Embryonic facial prominence (tissue), 1 donor: ENCODE results near the gene KEAP1.
"Not testable (repeated sequence)": the region's sequence is repeated elsewhere in the genome, so short reads cannot be mapped to it uniquely, and the experiment has no call there.

ENCODE experiments used
- DNase-seq: peaks from one replicate; pipeline ENCODE4 v3.0.0-alpha.2; 2016; ENCODE audit errors: extremely low spot score

Gene KEAP1

DNA sequence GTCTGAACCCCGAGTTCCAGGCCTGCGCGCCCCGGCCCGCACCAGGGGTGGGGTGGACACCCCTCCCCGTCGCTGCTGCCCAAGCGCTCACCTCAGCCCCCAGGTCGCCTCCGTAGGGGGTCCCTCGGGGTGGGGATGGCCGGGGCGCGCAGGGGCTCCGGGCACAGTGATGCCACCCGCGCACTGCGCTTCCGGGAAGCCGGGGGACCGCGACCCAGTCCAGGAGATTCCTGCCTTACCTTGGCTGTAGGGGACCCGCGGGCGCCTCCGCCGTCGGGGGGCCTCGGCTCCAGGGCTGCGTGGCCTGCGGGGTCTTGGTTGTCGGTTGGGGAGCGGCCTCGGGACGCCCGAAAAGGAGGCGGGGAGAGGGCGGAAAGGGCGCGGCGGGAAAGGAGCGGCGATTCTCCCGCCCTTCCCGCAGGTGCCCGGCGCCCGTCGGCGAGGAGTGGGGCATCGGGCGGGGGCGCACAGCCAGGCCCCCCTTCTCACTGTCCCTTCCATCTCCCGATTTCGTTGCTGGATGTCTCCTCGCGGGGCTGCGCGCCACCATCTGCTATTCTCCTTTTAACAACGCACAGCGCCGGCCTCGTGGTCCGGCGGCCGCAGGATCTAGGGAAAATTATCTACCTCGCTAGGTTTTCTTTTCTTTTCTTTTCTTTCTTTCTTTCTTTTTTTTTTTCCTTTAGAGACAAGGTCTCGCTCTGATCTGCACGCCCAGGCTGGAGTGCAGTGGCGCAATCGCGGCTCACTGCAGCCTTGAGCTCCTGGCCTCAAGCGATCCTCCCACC is at the start of gene KEAP1:
Gene KEAP1, minus strand, starts transcription at position 355 of the 788 bp plus-strand sequence. CDS start 3,323 bp downstream, outside the sequence.
- DNase-seq, result no peak

DNA sequence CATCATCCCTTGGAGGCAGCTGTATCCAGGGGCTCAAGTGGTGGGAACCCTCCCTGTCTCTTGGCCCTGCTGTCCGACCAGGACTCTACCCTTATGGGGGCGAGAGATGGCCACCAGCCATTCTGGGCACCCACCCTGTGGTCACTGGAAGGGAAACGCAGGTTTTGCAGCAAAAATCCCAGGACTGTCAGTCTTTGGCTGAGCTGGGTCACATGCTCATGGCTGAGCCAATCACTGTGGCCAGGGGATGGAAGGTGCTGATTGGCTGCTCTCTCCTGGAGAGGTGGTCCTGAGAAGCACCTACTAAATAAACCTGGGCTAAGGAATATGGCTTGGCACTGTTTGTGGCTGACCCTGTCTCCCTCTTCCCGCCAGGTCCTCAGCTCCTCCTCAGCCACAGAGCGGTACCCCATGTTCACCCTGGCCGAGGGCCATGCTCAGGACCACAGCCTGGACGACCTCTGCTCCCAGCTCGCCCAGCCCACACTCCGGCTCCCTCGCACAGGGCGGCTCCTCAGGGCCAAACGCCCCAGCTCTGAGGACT is 49.4 kb upstream of the KEAP1 start:
- DNase-seq, result no peak

DNA sequence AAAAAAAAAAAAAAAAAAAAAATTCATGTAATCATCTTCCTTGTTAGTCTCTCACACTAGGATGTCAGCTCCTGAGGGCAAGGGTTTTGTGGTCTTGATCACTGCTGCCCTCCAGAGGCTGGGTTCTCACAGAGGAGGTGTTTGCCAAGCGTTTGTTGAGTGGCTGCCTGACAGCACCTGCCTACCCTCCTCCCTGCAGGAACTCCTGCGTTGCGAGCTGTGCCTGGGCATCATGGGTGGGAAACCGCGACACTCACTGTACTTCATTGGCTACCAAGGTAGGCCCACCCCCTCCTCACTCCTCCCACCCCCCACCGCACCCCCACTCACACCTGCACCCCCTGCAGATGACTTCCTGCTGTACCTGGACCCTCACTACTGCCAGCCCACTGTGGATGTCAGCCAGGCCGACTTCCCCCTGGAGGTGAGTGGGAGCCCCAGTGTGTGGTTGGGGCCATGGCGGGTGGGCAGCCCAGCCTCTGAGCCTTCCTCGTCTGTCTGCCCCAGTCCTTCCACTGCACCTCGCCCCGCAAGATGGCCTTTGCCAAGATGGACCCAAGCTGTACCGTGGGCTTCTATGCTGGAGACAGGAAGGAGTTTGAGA is 48.6 kb upstream of the KEAP1 start:
- DNase-seq, result no peak

DNA sequence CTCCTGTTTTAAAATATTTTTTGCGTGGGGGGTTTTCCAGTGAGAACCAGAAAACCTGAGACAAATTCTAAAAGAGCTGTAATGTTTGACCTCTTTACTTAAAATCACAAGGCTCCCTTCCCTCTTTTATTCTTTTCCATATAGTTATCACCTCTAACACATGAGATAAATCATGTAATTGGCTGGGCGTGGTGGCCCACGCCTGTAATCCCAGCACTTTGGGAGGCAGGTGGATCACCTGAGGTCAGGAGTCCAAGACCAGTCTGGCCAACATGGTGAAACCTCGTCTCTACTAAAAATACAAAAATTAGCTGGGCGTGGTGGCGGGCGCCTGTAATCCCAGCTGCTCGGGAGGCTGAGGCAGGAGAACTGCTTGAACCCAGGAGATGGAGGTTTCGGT is 47.9 kb upstream of the KEAP1 start:
- not testable (repeated sequence) for DNase-seq

DNA sequence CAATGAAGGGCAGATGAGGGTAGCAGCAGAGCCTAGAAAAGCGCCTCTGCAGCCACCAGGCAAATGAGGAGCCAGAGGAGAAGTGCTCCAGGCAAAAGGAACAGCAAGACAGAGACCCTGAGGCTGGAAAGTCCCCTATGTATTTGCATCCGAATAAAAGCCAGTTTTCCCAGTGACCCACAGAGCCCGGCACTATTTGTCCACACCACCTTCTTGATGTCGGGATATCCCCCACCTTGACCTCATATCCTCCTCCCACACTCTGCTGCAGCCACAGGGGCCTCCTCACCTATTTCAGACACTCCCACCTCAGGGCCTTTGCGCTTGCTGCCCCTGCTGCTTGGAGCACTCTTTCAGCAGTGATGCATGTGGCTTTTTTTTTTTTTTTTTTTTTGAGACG is 47.2 kb upstream of the KEAP1 start:
- no peak for DNase-seq

DNA sequence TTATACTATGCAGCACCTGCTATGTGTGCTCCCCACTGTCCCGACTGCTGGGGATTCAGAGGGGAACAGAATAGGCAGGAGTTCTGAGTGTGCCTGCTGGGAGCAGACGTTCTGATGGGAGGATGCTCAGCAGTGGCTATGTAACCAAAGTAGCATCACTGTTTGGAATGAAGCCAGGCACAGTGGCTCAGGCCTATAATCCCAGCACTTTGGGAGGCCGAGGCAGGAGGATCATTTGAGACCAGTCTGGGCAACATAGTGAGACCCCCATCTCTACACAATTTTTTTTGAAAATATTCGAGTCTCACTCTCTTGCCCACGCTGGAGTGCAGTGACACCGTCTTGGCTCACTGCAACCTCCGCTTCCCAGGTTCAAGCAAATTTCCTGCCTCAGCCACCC is 46.6 kb upstream of the KEAP1 start:
- no peak for DNase-seq

DNA sequence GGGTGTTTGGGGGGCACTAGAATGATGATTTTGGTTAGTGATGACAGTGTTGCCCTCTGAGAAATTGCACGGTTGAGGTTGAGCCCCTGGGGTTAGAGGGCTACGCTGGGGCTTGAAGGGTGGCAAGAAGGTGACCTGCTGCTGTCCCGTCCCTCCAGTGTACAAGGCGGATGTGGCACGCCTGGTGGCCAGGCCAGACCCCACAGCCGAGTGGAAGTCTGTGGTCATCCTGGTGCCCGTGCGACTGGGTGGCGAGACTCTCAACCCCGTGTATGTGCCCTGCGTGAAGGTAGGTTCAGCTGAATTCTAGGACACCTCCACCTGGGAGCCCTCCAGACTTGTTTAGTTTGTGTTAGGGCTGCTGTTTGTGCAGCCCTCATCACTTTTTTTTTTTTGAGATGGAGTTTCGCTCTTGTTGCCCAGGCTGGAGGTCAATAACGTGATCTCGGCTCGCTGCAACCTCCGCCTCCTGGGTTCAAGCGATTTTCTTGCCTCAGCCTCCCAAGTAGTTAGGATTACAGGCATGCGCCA is 45.7 kb upstream of the KEAP1 start:
- no peak for DNase-seq

DNA sequence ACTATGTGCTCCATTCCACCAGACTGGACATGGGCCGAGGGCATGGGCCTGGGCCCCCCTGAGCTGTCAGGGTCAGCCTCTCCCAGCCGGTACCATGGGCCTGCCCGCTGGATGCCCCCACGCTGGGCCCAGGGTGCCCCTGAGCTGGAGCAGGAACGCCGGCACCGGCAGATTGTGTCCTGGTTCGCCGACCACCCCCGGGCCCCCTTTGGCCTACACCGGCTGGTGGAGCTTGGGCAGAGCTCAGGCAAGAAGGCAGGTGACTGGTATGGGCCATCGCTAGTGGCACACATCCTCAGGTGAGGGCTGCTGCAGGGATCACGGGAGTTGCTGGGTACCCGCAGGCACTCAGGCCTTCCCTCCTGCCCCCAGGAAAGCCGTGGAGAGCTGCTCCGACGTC is 43.7 kb upstream of the KEAP1 start:
- DNase-seq, result no peak

DNA sequence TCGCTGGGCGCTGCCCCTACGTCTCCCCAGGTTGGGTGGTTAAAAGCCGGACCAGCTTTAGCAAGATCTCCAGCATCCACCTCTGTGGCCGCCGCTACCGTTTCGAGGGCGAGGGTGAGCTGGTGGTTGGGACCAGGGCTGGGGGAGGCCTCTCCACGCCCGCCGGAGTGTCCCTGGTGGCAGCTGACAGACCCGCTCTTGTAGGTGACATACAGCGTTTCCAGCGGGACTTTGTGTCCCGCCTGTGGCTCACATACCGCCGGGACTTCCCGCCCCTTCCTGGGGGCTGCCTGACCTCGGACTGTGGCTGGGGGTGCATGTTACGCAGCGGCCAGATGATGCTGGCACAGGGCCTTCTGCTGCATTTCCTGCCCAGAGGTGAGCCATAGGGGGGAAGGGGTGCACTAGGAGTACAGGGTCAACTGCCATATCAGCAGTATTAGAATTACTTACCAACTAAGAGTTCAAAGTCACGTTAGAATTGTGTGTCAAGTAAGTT is 41.6 kb upstream of the KEAP1 start:
- DNase-seq, result no peak

DNA sequence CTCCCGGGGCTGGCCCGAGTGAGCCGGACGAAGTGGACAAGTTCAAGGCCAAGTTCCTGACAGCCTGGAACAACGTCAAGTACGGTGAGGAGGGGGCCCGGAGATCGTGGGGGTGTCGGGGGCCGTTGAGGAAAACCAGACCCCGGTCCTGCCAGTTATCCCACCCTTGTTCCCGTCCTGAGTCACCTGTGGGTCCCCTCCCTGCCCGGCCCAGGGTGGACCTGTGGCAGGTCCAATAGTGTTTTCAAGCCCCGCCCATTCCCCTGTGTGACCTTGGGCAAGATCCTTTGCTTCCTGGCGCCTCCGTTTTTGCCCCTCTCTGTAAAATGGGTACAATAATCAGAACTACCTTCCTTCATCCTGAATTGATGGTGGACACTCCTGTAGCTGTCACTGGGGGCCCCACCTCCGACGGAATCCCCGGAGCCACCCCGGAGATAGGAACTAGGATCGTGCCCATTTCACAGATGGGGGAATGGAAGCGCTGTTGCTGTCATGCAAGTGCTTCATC is 41.1 kb upstream of the KEAP1 start:
- no peak for DNase-seq

DNA sequence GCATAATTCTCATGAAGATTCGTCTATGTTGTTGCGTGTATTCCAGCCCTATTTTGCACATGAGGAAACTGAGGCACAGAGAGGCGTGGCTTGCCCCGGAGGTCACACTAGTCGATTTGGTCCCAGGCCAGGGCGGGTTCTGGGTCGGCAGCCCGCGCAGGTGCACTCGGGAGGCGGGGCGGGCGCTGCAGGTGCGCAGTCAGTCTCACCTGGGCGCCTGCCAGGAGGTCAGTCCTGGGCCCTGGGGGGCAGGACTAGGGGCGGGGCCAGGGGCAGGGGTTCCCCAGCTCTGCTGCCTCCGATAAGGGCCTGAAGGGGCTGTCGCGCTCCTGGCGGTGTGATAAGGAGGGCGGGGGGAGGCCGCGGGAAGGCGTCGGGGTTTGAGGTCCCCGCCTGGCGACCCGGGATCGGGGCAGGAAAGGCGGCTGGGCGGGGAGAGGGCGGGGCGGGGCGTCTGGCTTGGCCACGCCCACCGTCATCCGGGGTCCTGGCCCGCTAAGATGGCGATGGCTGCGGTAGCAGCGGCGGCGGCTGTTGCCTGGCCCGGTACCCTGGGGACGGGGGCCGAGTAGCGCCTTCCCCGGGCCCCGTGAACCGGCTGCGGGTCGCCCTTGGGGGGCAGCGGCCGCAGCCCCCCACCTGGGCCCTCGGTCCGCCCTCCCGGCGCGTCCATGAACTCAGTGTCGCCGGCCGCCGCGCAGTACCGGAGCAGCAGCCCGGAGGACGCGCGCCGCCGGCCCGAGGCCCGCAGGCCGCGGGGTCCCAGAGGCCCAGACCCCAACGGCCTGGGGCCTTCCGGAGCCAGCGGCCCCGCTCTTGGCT is 40.5 kb upstream of the KEAP1 start, which contains the start of gene ATG4D:
Gene ATG4D, plus strand, starts transcription at position 485 of the 822 bp plus-strand sequence. Its CDS starts 187 bp downstream, at position 672.
- DNase-seq, result no peak

DNA sequence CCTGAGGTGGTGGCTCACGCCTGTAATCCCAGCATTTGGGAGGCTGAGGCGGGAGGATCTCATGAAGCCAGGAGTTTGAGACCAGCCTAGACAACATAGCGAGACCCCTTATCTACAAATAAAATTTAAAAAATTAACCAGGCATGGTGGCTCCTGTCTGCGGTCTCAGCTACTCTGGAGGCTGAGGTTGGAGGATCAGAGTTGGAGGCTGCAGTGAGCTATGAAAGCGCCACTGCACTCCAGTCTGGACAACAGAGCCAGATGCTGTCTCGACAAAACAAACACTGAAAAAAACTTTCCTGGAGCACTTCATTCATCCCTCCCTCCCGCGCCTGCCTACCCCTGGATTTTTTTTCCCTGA is 39.9 kb upstream of the KEAP1 start:
- no peak for DNase-seq

DNA sequence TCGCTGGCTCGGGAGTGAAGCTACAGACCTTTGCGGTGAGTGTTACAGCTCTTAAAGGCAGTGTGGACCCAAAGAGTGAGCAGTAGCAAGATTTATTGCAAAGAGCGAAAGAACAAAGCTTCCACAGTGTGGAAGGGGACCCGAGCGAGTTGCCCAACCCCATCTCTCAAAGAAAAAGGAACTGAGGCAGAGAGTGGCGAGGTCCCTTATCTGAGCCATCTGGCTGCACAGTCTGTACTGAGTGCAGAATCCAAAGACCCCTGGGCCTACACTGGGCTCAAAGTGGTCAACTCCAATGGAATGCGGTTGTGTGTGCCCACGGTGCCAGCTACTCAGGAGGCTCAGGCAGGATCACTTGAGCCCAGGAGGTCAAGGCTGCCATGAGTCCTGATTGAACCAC is 35.9 kb upstream of the KEAP1 start:
- DNase-seq, result not testable (repeated sequence)

DNA sequence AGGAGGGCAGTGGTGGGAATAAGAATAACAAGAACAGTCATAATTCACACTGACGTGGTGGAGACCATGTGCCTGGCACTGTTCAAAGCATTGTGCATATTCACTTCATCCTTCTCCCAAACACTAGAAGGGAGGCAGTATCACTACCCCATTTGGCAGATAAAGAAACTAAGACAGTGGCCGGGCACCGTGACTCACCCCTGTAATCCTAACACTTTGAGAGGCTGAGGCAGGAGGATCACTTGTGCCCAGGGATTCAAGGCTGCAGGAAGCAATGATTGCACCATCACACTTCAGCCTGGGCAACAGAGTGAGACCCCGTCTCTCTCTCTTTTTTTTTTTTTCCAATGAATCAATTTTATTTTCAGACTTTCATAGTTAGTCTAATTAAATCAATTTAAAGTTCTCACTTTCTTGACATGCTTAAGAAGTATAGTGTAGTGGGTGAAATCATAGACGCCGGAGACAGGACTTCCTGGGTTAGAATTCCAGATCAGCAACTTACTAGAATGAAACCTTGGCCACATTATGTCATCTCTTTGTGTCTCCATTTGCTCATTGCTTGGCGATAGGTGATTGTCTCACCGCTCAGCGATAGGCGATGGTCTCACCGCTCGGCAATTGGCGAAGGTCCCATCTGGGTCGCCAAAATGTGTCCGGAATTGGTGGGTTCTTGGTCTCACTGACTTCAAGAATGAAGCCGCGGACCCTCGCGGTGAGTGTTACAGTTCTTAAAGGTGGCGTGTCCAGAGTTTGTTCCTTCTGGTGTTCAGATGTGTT is 35.2 kb upstream of the KEAP1 start:
- no peak for DNase-seq

DNA sequence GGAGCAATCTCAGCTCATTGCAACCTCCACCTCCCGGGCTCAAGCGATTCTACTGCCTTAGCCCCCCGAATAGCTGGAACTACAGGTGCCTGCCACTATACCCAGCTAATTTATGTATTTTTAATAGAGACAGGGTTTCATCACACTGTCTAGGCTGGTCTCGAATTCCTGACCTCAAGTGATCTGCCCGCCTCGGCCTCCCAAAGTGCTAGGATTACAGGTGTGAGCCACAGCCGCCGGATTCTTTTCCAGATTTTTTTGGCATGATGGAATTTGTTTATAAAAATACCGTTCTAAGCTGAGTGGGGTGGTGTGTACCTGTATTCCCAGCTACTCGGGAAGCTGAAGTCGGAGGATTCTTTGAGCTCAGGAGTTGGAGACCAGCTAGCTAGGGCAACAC is 34.5 kb upstream of the KEAP1 start:
- DNase-seq, result no peak

DNA sequence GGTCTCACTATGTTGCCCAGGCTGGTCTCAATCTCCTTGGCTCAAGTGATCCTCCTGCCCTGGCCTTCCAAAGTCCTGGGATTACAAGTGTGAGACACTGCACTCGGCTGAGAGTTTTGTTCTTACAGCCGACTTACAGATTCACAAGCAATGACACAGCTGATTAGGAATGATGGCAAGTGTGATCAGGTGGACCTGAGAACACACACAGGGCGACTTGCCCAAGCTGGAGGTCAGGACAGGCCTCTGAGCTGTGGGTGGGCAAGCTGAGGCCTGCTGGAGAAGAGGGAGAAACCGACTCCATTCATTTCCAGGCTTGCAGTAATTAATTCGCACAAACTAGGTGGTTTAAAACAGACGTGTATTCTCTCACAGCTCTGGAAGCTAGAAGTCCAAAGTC is 32.5 kb upstream of the KEAP1 start:
- DNase-seq, result no peak

DNA sequence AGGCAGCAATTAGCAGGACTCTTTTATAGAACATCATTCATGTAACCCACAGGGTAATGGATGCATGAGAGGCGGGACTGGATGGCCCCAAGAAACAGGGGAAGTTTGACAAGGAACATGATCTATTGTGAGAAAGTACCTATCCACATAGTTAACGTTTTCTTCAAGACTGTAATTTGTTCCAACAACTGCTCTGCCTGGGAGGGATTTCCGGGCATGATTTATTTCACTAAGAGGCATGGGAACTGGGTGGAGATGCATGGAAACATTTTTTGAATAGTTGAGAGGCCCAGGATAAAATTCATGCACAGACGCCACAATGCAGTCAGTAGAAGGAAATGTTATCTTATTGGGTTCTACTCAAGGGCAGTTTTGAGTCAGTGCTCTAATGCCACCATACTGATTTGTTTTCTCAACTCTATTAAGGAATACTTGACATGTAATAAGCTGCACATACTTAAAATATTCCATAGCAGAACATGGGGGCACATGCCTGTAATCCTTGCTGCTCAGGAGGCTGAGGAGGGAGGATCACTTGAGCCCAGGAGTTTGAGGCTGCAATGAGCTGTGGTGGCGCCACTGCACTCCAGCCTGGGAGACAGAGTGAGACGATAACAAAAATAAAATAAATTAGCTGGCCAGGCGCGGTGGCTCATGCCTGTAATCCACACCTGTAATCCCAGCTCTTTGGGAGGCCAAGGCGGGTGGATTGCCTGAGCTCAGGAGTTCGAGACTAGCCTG is 30.7 kb upstream of the KEAP1 start:
- DNase-seq, result no peak

DNA sequence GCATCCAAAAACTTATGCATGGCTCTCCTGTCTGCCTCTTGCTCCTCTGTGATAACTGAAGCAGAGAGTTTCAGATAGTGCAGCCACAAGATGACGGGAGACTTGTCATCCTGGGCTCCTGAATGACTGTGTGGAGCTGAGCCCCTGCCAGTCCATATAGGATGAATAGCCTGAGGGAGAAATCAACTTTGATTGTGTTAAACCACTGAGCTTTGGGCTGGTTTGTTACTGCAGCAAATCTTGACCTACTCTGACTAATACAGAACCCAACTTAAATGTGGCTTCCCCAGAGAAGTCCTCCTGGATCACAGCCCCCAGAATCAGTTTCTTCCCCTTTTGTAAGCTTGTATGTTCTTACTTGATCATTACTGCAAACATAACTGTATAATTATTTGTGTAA is 29.3 kb upstream of the KEAP1 start:
- no peak for DNase-seq

DNA sequence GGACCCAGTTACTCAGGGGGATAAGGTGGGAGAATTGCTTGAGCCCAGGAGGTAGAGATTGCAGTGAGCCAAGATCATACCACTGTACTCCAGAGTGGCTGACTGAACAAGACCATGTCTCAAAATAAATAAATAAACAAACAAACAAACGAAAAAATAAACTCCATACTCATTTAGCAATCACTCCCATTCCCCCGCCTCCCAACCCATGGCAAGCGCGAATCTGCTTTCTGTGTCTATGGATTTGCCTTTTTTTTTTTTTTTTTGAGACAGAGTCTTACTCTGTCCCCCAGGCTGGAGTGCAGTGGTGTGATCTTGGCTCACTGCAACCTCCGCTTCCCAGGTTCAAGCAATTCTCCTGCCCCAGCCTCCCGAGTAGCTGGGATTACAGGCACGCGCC is 23.7 kb upstream of the KEAP1 start:
- not testable (repeated sequence) for DNase-seq

DNA sequence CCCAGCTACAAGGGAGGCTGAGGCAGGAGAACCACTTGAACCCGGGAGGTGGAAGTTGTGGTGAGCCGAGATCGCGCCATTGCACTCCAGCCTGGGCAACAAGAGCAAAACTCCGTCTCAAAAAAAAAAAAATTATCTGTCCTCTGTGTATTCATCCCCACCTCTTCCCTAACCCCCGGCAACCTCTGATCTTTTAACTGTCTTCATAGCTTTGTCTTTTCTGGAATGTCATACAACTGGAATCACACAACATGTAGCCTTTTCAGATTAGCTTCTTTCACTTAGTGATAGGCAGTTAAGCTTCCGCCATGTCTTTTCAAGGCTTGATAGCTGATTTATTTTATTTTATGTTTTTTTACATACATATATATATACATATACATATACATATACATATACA is 22.5 kb upstream of the KEAP1 start:
- DNase-seq, result no peak
